Neural progenitor cell (in vitro differentiated cells): Measurements from ENCODE around the gene DHRS2.

Experiments
- EZH2phosphoT487 ChIP-seq: fragments of 200-600 bp; sonication (generic); IDR thresholded peaks from 2 replicates; pipeline ENCODE4 v1.6.1; 2017; ENCODE audit warnings: antibody characterized with exemption
- TF ChIP-seq, protein P1 (sequence below): fragments of 200-600 bp; sonication (generic); IDR thresholded peaks from 2 replicates; pipeline ENCODE4 v1.5.1; 2017; ENCODE audit warnings: antibody characterized with exemption, mild to moderate bottlenecking

DNA sequence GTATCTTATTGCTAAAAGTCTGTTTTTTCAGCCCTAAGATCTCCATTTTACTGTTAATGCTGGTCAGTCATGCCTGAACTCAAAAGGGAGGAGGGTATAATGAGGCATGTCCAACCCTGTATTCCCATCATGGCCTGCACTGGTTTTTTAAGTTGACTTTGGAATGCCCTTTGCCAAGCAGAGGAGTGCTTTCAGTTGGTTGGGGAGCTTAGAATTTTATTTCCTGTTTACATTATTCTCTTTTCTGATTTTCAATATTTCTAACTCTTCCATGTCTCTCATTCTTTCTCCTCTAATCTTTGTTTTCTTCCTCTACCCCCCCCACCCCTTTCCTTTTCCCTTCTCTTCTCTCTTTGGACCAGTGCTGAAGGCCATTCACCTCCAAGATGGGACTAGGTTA, 4.9 kb upstream of the DHRS2 start:
- TF ChIP-seq, protein P1, sequence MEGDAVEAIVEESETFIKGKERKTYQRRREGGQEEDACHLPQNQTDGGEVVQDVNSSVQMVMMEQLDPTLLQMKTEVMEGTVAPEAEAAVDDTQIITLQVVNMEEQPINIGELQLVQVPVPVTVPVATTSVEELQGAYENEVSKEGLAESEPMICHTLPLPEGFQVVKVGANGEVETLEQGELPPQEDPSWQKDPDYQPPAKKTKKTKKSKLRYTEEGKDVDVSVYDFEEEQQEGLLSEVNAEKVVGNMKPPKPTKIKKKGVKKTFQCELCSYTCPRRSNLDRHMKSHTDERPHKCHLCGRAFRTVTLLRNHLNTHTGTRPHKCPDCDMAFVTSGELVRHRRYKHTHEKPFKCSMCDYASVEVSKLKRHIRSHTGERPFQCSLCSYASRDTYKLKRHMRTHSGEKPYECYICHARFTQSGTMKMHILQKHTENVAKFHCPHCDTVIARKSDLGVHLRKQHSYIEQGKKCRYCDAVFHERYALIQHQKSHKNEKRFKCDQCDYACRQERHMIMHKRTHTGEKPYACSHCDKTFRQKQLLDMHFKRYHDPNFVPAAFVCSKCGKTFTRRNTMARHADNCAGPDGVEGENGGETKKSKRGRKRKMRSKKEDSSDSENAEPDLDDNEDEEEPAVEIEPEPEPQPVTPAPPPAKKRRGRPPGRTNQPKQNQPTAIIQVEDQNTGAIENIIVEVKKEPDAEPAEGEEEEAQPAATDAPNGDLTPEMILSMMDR, result no peak
- no peak for TF ChIP-seq EZH2phosphoT487
